K562 (cell line): ENCODE measurements around the gene CLTC. TPM values are rescaled to one million over a fixed set of nuclear protein-coding genes. Genes with fewer than 3 reads are reported as not detected.

Experiments used
- C11orf30 ChIP-seq: fragments of 450-650 bp; IDR thresholded peaks from 2 replicates; pipeline ENCODE4 v1.6.1; 2016; ENCODE audit warnings: low read depth, mild to moderate bottlenecking
- EP400 ChIP-seq: fragments of 450-650 bp; IDR thresholded peaks from 2 replicates; pipeline ENCODE4 v1.6.1; 2017; ENCODE audit warnings: antibody characterized with exemption, mild to moderate bottlenecking, moderate library complexity
- FOXK2 ChIP-seq, 2 experiments: fragments of 450-650 bp; IDR thresholded peaks in 1 of 2; conservative IDR thresholded peaks in 1 of 2; 2 replicates each; pipeline ENCODE4 v1.6.1; 2016; ENCODE audit warnings: low read depth in 2 of 2, mild to moderate bottlenecking in 1 of 2
- FOXM1 ChIP-seq, 2 experiments: fragments of 450-650 bp in 1 of 2; sonication (generic) in 1 of 2; formaldehyde crosslinking in 1 of 2; IDR thresholded peaks; 2 replicates each; pipeline versions ENCODE4 v1.6.1 to v1.9.0; 2017 to 2022; ENCODE audit warnings: low read depth in 2 of 2, mild to moderate bottlenecking in 2 of 2, missing genetic modification reagents in 1 of 2, moderate library complexity in 1 of 2
- KDM5B ChIP-seq: fragments of 200-600 bp; sonication (generic); IDR thresholded peaks from 2 replicates; pipeline ENCODE4 v1.6.1; 2012; ENCODE audit warnings: low read depth, mild to moderate bottlenecking, moderate library complexity, low read length, control low read depth, inconsistent platforms; ENCODE audit not compliant: insufficient replicate concordance
- L3MBTL2 ChIP-seq: fragments of 450-650 bp; IDR thresholded peaks from 2 replicates; pipeline ENCODE4 v1.6.1; 2016; ENCODE audit warnings: mild to moderate bottlenecking, moderate library complexity
- LCOR ChIP-seq: sonication (generic); formaldehyde crosslinking; IDR thresholded peaks from 2 replicates; pipeline ENCODE4 v1.8.0; 2022; ENCODE audit warnings: mild to moderate bottlenecking, missing genetic modification reagents
- SMAD1 ChIP-seq: fragments of 150-350 bp; IDR thresholded peaks from 2 replicates; pipeline ENCODE4 v1.6.1; 2014; ENCODE audit warnings: low read length, low read depth; ENCODE audit not compliant: partially characterized antibody
- STAT5B ChIP-seq: fragments of 250-450 bp; sonication (Bioruptor Pico); IDR thresholded peaks from 2 replicates; pipeline ENCODE4 v1.8.0; 2021; ENCODE audit warnings: mild to moderate bottlenecking, inconsistent platforms
- YY1 ChIP-seq, 3 experiments: IDR thresholded peaks; 2 replicates each; pipeline ENCODE4 v1.6.1; 2011; ENCODE audit warnings: low read length in 2 of 3, mild to moderate bottlenecking in 2 of 3, moderate library complexity in 2 of 3, borderline replicate concordance in 1 of 3, control low read depth in 1 of 3, low read depth in 1 of 3; ENCODE audit not compliant: insufficient read depth in 3 of 3, insufficient replicate concordance in 2 of 3, control insufficient read depth in 1 of 3, insufficient read length in 1 of 3; ENCODE audit errors: extremely low read depth in 1 of 3
- polyA plus RNA-seq, 8 experiments: library from polyadenylated mRNA; depleted of rRNA in 4 of 8; stranded (reverse) in 5 of 8; unstranded in 3 of 8; fragments of >200 nt; fragmentation: Nextera tagmentation in 2 of 8; fragmentation: Illumina TruSeq in 1 of 8; extraction: Ambion mirVana in 2 of 8; extraction: Trizol in 1 of 8; gene quantifications; 2 replicates each; pipeline versions ENCODE4 v1.2.1 to v1.2.3, GENCODE V29; 2011 to 2014; ENCODE audit warnings: inconsistent platforms in 1 of 8, missing spikeins in 1 of 8
- total RNA-seq, 7 experiments: library from RNA; depleted of rRNA in 6 of 7; stranded (reverse); fragments of >200 nt in 6 of 7; fragmentation: Illumina TruSeq in 2 of 7; extraction: Trizol in 2 of 7; gene quantifications; 2 replicates each; pipeline versions ENCODE4 v1.2.1 to v1.2.3, GENCODE V29; 2011 to 2021; ENCODE audit warnings: low replicate concordance in 1 of 7
- TF ChIP-seq, protein P1 (sequence below): sonication (generic); formaldehyde crosslinking; IDR thresholded peaks from 2 replicates; pipeline ENCODE4 v1.8.0; 2022; ENCODE audit warnings: mild to moderate bottlenecking, missing genetic modification reagents
- TF ChIP-seq, protein P2 (sequence below), 2 experiments: fragments of 450-650 bp in 1 of 2; sonication (generic) in 1 of 2; formaldehyde crosslinking in 1 of 2; IDR thresholded peaks in 1 of 2; conservative IDR thresholded peaks in 1 of 2; 2 replicates each; pipeline versions ENCODE4 v1.6.1 to v1.8.1; 2016 to 2023; ENCODE audit warnings: mild to moderate bottlenecking in 2 of 2, moderate library complexity in 2 of 2, inconsistent platforms in 1 of 2, missing genetic modification reagents in 1 of 2
- TF ChIP-seq, protein P3 (sequence below): sonication (generic); formaldehyde crosslinking; IDR thresholded peaks from 2 replicates; pipeline ENCODE4 v1.9.0; 2022; ENCODE audit warnings: mild to moderate bottlenecking, missing genetic modification reagents
- TF ChIP-seq, protein P4 (sequence below): fragments of 450-650 bp; formaldehyde crosslinking; IDR thresholded peaks from 2 replicates; pipeline ENCODE4 v1.4.0; 2022; ENCODE audit warnings: missing genetic modification characterization

CLTC gene
- total and polyA plus RNA-seq, 9 of the 15 experiments (the other 6 are each of a cell fraction or from before 2014, with no cell fraction given), result 115 to 267 (median 174) TPM

DNA sequence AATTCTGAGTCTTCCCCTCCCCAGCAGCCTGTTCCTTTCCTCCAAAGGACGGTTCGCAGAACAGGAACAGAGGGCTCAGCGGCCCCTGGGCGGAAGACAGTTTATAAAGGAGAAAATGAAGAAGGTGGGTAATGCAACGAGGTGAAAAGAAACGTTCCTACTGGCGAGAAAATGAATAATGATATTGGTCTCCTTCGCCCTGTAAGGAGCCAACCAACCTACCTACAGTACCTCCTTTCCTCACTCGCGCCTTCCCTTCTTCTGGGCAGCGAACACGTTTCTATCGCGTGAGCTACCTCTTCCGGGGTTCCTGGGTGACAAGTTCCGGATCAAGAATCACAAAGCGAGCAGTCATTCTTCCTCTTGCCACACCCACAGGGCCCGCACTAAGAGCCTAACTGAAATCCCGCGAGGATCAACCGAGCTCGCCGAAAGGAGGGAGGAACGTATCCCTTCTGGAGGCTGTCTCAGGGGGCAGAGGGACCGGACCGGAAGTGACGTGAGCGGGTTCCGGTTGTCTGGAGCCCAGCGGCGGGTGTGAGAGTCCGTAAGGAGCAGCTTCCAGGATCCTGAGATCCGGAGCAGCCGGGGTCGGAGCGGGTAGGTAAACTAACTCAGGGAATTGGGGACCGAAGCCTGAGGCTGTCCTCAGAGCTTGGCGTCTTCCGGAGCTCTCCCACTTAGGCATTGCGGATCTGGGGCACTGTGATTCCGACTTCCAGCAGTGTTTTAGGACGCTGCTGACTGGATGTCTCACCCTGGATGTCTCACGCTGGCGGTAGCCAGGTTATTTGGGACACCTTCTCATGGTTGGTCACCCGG lies 87.7 kb downstream of the CLTC start, which contains the start of the genes PTRH2 and VMP1 (continued):
- TF ChIP-seq, protein P1, sequence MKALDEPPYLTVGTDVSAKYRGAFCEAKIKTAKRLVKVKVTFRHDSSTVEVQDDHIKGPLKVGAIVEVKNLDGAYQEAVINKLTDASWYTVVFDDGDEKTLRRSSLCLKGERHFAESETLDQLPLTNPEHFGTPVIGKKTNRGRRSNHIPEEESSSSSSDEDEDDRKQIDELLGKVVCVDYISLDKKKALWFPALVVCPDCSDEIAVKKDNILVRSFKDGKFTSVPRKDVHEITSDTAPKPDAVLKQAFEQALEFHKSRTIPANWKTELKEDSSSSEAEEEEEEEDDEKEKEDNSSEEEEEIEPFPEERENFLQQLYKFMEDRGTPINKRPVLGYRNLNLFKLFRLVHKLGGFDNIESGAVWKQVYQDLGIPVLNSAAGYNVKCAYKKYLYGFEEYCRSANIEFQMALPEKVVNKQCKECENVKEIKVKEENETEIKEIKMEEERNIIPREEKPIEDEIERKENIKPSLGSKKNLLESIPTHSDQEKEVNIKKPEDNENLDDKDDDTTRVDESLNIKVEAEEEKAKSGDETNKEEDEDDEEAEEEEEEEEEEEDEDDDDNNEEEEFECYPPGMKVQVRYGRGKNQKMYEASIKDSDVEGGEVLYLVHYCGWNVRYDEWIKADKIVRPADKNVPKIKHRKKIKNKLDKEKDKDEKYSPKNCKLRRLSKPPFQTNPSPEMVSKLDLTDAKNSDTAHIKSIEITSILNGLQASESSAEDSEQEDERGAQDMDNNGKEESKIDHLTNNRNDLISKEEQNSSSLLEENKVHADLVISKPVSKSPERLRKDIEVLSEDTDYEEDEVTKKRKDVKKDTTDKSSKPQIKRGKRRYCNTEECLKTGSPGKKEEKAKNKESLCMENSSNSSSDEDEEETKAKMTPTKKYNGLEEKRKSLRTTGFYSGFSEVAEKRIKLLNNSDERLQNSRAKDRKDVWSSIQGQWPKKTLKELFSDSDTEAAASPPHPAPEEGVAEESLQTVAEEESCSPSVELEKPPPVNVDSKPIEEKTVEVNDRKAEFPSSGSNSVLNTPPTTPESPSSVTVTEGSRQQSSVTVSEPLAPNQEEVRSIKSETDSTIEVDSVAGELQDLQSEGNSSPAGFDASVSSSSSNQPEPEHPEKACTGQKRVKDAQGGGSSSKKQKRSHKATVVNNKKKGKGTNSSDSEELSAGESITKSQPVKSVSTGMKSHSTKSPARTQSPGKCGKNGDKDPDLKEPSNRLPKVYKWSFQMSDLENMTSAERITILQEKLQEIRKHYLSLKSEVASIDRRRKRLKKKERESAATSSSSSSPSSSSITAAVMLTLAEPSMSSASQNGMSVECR (CRISPR knock-in tag), result peak; percentile 95
- TF ChIP-seq, protein P2, sequence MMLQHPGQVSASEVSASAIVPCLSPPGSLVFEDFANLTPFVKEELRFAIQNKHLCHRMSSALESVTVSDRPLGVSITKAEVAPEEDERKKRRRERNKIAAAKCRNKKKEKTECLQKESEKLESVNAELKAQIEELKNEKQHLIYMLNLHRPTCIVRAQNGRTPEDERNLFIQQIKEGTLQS (IDR thresholded peaks at IDR 0.05), result peak; percentile 59
- TF ChIP-seq, protein P2 (CRISPR knock-in tag; conservative IDR thresholded peaks at IDR 0.05), result no peak
- TF ChIP-seq LCOR (peak; percentile 83), L3MBTL2 (peak; percentile 88), YY1 (IDR thresholded peaks at IDR 0.05; ENCODE audit: borderline replicate concordance in 1 of 3, control insufficient read depth in 1 of 3, extremely low read depth in 1 of 3, insufficient read depth in 3 of 3, insufficient read length in 1 of 3, insufficient replicate concordance in 2 of 3, low read depth in 1 of 3, low read length in 2 of 3) (peak in 1 of 3 experiments; percentile 57), FOXM1 (IDR thresholded peaks at IDR 0.05; ENCODE audit: low read depth) (no peak), FOXM1 (CRISPR knock-in tag; IDR thresholded peaks at IDR 0.05; ENCODE audit: low read depth) (0 out of 2 replicates have a peak, but pooled peaks have one; percentile 28), C11orf30 (peak; percentile 92), STAT5B (no peak), KDM5B (peak; percentile 84), EP400 (peak; percentile 99), SMAD1 (peak; percentile 85), FOXK2 (conservative IDR thresholded peaks at IDR 0.05 in 1 of 2, IDR thresholded peaks at IDR 0.05 in 1 of 2; ENCODE audit: low read depth in 2 of 2) (peak; percentile 65 to 69; a peak in 3 of 4 replicates)
- TF ChIP-seq, protein P3, sequence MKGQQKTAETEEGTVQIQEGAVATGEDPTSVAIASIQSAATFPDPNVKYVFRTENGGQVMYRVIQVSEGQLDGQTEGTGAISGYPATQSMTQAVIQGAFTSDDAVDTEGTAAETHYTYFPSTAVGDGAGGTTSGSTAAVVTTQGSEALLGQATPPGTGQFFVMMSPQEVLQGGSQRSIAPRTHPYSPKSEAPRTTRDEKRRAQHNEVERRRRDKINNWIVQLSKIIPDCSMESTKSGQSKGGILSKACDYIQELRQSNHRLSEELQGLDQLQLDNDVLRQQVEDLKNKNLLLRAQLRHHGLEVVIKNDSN, result no peak
- TF ChIP-seq, protein P4, sequence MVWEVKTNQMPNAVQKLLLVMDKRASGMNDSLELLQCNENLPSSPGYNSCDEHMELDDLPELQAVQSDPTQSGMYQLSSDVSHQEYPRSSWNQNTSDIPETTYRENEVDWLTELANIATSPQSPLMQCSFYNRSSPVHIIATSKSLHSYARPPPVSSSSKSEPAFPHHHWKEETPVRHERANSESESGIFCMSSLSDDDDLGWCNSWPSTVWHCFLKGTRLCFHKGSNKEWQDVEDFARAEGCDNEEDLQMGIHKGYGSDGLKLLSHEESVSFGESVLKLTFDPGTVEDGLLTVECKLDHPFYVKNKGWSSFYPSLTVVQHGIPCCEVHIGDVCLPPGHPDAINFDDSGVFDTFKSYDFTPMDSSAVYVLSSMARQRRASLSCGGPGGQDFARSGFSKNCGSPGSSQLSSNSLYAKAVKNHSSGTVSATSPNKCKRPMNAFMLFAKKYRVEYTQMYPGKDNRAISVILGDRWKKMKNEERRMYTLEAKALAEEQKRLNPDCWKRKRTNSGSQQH (CRISPR knock-in tag), result no peak
